Measurements from ENCODE around the gene SEC11C. TPM values are rescaled to one million over a fixed set of nuclear protein-coding genes. Genes with fewer than 3 reads are reported as not detected.

The SEC11C gene
- 44.3 to 49.5 TPM (median 45.9 TPM) in 3 replicates for total RNA-seq (2021)
- percentile 78 among the genes with signal in this experiment for Bru-seq, nascent RNA
- long read RNA-seq, experiment 1, transcript SEC11C-202 (4 exons, 2,054 nt): minor isoform, 7 of 108 reads
- long read RNA-seq, experiment 1, transcript SEC11C-205 (5 exons, 718 nt): minor isoform, 7 of 108 reads
- long read RNA-seq, experiment 1, transcript SEC11C-204 (6 exons, 1,202 nt): major isoform, 85 of 108 reads
- long read RNA-seq, experiment 1, partial matches to known transcripts: 3 of 108 reads
- long read RNA-seq, experiment 1, other reads (novel, unspliced or antisense): 6 of 108 reads
- long read RNA-seq, experiment 2, transcript SEC11C-204 (6 exons, 1,202 nt): major isoform, 65 of 79 reads
- long read RNA-seq, experiment 2, partial matches to known transcripts: 5 of 79 reads
- long read RNA-seq, experiment 2, other reads (novel, unspliced or antisense): 6 of 79 reads
- long read RNA-seq, experiment 3, transcript SEC11C-204 (6 exons, 1,202 nt): major isoform, 98 of 109 reads
- long read RNA-seq, experiment 3, partial matches to known transcripts: 0 of 109 reads
- long read RNA-seq, experiment 3, other reads (novel, unspliced or antisense): 6 of 109 reads

DNA sequence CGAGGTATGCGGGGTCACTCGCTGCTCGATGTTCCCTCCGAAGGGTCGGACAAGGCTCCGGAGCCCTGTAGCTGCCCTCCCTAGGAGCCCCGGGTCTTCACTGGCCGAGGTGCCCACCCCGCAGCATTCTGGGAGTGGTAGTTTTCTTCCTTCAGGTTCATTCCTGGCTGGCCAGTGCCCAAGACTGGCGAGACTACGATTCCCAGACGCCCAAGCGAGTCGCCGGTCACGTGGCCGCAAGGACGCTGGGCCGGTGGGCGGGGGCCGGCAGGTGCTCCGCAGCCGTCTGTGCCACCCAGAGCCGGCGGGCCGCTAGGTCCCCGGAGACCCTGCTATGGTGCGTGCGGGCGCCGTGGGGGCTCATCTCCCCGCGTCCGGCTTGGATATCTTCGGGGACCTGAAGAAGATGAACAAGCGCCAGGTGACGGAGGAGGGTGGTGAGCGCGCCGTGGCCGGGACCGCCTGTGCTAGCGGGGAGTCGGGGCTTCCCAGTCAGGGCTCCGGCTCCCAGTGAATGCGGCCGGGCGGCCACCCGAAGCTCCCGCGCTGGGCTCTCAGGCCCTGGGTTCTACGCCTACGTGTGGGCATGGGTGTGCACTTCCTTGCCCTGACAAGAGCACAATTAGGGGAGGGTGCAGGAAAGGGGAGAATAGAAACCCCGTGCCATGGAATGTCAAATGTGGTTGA, at the start of gene SEC11C:
Gene SEC11C, plus strand, starts transcription at position 270 of the 687 bp plus-strand sequence. Its CDS starts 65 bp downstream, at position 335.
- Mint-ChIP-seq H3K27me3 (ENCODE audit: low read depth) (peaks cover 26% of the 10 kb centered on the region), H3K4me3 (peak within 1 kb of the TSS; percentile 91), H3K4me1 (peaks cover 21% of the 10 kb centered on the region), H3K9me3 (peaks cover 5% of the 10 kb centered on the region; the same call in 1 of the 2 replicates), H3K36me3 (no peaks in the 10 kb centered on the region), H3K27ac (peak within 1 kb of the TSS; percentile 90)
- ChIA-PET CTCF (interaction anchor here (1.0 to 2.3 kb wide), 6 partner anchors 56 to 371 kb away, joined by 3 to 7 read pairs (median 5); no protein-coding TSS in a partner anchor), POLR2A (interaction anchor here (0.6 to 0.7 kb wide), 2 partner anchors 9 to 275 kb away, joined by 3 read pairs; partner anchors contain the start of gene ZNF532)
- ATAC-seq (peak; percentile 97), DNase-seq (ENCODE audit: low spot score) (peak; percentile 96)
- TF ChIP-seq CREM (CRISPR knock-in tag; IDR thresholded peaks at IDR 0.05) (peak; percentile 79; the same call in 1 of the 2 replicates), MAX (CRISPR knock-in tag; IDR thresholded peaks at IDR 0.05) (peak; percentile 48), NR3C1 (CRISPR knock-in tag; conservative IDR thresholded peaks at IDR 0.05; ENCODE audit: low read depth) (no peak), MYBL2 (CRISPR knock-in tag; IDR thresholded peaks at IDR 0.05) (no peak), GABPB1 (CRISPR knock-in tag; IDR thresholded peaks at IDR 0.05) (no peak), CDX4 (CRISPR knock-in tag; IDR thresholded peaks at IDR 0.05; ENCODE audit: borderline replicate concordance) (no peak), ARID4B (CRISPR knock-in tag; IDR thresholded peaks at IDR 0.05; ENCODE audit: borderline replicate concordance) (peak; percentile 64; the same call in 1 of the 2 replicates), NR1H2 (CRISPR knock-in tag; IDR thresholded peaks at IDR 0.05) (no peak), PRDM15 (CRISPR knock-in tag; IDR thresholded peaks at IDR 0.05) (no peak), TEAD1 (CRISPR knock-in tag; IDR thresholded peaks at IDR 0.05) (no peak), ETV6 (CRISPR knock-in tag; IDR thresholded peaks at IDR 0.05) (0 out of 2 replicates have a peak, but pooled peaks have one; percentile 16), TEAD4 (CRISPR knock-in tag; IDR thresholded peaks at IDR 0.05) (no peak), EMX1 (CRISPR knock-in tag; IDR thresholded peaks at IDR 0.05) (no peak), ATF1 (CRISPR knock-in tag; IDR thresholded peaks at IDR 0.05) (no peak), SP1 (CRISPR knock-in tag; conservative IDR thresholded peaks at IDR 0.05) (peak; percentile 85), JUN (CRISPR knock-in tag; IDR thresholded peaks at IDR 0.05) (0 out of 2 replicates have a peak, but pooled peaks have one; percentile 25)
- TF ChIP-seq, protein P1, sequence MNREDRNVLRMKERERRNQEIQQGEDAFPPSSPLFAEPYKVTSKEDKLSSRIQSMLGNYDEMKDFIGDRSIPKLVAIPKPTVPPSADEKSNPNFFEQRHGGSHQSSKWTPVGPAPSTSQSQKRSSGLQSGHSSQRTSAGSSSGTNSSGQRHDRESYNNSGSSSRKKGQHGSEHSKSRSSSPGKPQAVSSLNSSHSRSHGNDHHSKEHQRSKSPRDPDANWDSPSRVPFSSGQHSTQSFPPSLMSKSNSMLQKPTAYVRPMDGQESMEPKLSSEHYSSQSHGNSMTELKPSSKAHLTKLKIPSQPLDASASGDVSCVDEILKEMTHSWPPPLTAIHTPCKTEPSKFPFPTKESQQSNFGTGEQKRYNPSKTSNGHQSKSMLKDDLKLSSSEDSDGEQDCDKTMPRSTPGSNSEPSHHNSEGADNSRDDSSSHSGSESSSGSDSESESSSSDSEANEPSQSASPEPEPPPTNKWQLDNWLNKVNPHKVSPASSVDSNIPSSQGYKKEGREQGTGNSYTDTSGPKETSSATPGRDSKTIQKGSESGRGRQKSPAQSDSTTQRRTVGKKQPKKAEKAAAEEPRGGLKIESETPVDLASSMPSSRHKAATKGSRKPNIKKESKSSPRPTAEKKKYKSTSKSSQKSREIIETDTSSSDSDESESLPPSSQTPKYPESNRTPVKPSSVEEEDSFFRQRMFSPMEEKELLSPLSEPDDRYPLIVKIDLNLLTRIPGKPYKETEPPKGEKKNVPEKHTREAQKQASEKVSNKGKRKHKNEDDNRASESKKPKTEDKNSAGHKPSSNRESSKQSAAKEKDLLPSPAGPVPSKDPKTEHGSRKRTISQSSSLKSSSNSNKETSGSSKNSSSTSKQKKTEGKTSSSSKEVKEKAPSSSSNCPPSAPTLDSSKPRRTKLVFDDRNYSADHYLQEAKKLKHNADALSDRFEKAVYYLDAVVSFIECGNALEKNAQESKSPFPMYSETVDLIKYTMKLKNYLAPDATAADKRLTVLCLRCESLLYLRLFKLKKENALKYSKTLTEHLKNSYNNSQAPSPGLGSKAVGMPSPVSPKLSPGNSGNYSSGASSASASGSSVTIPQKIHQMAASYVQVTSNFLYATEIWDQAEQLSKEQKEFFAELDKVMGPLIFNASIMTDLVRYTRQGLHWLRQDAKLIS (CRISPR knock-in tag; IDR thresholded peaks at IDR 0.05; ENCODE audit: borderline replicate concordance): no peak
- TF ChIP-seq, protein P2, sequence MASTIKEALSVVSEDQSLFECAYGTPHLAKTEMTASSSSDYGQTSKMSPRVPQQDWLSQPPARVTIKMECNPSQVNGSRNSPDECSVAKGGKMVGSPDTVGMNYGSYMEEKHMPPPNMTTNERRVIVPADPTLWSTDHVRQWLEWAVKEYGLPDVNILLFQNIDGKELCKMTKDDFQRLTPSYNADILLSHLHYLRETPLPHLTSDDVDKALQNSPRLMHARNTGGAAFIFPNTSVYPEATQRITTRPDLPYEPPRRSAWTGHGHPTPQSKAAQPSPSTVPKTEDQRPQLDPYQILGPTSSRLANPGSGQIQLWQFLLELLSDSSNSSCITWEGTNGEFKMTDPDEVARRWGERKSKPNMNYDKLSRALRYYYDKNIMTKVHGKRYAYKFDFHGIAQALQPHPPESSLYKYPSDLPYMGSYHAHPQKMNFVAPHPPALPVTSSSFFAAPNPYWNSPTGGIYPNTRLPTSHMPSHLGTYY (CRISPR knock-in tag; IDR thresholded peaks at IDR 0.05): 0 out of 2 replicates have a peak, but pooled peaks have one; percentile 37
- TF ChIP-seq, protein P3, sequence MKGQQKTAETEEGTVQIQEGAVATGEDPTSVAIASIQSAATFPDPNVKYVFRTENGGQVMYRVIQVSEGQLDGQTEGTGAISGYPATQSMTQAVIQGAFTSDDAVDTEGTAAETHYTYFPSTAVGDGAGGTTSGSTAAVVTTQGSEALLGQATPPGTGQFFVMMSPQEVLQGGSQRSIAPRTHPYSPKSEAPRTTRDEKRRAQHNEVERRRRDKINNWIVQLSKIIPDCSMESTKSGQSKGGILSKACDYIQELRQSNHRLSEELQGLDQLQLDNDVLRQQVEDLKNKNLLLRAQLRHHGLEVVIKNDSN (CRISPR knock-in tag; IDR thresholded peaks at IDR 0.05): peak; percentile 100

Data from WTC11 (cell line).